NCI-H345 (cell line): ENCODE data around the gene PTPRS.

Experiments
- DNase-seq: peaks from one replicate; lab custom pipeline; 2025; lab: John Stamatoyannopoulos, UW

PTPRS gene

GRCh38 chr19:5355076-5355475 lies 14.5 kb upstream of the PTPRS start:
- no peak for DNase-seq

- no peak for DNase-seq
Observed at GRCh38 chr19:5354403-5354802, 13.8 kb upstream of the PTPRS start.

- no peak for DNase-seq
Observed at GRCh38 chr19:5352229-5352763, 11.7 kb upstream of the PTPRS start.

DNA sequence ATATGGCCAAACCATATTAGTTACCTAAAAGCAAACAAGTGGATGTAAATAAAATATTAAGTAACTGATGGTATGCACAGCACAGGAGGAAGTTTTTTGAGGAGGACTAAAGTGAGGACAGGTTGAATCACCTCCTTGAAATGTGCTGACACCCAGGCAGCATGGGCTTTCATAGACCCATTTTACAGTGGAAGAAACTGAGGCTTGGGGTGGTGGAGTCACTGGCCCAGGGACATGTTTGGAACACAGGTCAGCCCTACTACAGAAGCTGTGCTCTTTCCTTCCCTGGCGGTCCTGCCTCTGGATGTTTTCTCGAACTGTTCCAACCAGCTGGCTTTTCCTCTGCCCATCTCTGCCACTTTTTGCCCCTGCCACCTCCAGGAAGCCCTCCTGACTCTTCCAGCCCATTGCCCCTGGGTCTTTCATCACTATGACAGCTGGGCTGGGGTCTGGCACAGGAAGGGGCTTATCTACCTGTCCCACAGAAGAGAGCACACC lies 11.2 kb upstream of the PTPRS start:
- no peak for DNase-seq

GRCh38 chr19:5349041-5349440 lies 8.4 kb upstream of the PTPRS start:
- peak; percentile 16 for DNase-seq

GRCh38 chr19:5345895-5346386 lies 5.3 kb upstream of the PTPRS start:
- no peak for DNase-seq

DNA sequence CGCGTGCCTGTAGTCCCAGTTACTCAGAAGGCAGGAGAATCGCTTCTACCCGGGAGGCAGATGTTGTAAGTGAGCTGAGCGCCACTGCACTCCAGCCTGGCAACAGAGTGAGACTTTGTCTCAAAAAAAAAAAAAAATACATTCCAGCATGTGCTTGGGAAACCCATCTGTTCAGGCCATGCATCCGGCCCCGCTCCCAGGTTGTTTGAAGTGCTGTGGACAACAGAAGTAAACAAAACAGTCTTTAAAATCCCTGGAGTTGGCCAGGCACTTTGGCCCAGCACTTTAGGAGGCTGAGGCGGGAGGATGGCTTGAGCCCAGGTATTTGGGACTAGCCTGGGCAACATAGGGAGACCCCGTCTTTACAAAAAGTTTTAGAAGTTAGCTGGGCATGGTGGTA lies 3.2 kb upstream of the PTPRS start:
- no peak for DNase-seq

GRCh38 chr19:5342573-5343201 lies 2.1 kb upstream of the PTPRS start:
- DNase-seq = no peak

DNA sequence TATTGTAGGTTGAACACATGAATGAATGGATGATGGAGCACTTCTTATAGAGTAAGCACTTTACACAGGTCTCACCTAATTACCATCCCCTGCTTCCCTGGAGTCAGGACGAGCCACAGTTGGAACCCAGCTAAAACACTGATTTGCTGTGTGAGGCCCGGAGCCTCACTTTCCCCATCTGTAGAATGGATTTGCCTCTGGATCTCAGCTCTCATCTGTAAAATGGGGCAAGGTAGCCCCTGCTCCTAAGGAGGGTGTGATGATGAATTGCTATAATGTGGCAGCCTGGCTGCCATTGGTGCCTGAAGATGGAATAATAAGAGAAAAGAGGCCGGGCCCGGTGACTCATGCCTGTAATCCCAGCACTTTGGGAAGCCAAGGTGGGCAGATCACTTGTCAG lies 1.4 kb upstream of the PTPRS start:
- DNase-seq = no peak

DNA sequence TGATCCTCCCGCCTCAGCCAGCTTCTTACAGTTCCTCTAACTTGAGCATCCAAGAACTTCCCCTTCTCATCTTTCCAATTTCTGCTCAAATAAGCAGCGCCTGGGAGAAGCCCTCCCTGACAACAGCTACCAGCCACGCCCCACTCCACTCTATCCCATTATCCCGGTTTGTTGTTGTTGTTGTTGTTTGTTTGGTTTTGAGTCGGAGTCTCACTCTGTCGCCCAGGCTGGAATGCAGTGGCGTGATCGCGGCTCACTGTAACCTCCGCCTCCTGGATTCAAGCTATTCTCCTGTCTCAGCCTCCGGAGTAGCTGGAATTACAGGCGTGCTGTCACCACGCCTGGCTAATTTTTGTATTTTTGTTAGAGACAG lies 822 bp upstream of the PTPRS start:
- no peak for DNase-seq

GRCh38 chr19:5339950-5340636 lies 519 bp downstream of the PTPRS start:
- DNase-seq = peak; percentile 54

DNA sequence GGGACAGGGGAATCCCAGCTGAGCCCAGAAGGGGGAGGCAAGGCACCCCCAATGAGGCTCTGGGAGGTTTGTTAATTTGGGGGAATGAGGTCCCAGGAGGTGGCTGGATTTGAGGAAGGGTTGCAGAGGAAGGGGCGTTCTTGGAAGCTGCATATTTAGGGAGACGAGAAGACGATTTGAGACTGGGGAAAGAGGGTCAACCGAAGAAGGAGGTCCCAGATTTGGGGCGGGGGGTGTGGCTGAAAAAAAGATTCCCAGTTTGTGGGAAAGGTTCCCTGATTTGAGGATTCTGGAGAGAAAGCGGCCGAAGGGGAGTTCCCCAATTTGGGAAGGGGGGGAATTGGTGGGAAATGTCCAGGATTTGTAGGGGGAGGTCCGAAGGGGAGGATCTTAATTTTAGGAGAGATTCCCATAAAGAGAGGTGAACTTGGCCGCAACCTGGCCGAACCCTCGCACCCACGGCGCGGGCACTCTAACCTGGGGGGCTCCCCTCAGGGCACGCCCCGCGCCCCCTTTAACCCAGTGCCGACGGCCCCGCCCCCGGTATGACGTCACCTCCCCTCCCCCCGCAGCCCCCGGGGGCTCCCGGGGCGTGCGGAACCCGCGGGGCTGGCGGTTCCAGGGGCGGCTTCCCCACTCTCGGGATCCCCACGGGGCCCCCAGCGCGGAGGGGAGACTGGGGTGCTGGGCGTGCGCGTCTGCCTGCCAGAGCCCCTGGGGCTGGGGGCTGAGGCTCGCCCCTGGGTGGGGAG lies 1.2 kb downstream of the PTPRS start:
- DNase-seq = no peak

DNA sequence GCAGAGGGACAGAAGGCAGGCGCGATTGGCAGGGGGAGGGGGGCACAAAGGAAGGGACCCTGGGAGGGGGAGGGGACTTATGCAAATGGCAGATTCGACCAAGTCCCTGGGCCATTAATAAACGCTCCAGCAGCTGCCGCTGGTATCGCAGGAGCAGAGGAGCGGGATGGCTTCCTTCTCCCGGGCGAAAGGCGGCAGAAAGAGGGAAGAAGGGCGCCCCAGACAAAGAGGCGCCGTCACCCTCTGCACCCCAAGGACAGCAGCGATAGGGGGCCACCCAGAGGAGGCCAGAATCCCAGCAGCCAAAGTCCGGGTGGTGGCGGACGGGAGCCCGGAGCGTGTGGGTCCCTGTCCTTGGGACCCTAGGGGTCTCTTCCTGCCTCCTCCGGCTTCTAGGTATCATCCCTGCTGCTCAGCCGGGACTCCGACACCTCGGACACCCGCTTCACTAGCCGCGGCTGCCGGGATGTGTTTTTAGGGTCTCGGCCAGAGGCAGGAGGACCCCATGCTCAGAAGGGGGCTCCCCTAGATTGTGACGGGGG lies 1.9 kb downstream of the PTPRS start:
- no peak for DNase-seq

DNA sequence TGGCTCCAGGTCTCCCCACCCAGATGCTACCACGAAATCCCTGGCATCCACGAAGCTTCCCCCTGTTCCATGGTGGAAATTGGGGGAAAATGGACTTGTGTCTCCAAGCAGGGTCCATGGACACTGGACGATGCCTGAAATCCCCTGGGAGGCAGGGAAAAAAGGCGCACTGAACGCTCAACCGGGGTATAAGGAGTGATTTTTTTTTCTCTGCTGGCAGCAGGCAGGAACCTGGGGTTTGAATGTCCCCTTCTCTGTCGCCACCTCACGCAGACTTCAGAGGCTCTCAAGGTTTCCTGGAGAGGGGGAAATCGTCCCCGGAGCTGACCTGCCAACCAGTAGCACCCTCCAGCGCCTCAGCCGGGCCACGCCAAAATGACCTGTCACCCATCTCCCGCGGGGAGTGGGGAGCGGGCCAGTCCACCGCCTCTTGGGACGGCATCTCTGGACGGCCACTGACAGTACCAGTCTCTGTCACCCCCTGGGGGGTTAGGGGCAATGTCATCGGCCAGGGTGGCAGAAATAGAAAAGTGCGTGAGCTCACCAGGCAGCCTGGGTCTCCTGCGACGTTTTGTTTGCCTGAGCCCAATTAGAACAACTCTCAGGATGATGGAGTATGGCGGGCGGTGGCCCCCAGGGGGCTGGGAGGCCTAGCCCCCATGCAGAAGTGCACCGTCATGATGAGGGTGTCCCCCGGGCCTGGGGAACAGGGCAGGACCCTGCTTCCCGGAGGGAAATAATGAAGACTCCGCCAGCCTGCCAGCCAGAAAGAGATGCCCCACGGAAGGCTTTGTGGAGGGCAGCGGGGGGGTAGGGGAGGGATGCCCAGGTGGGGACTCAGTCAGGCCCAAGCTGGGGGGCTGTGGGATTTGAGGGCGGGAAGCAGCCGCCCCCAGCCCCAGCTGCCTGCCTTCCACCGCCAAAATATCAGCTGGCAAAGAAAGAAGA lies 2.6 kb downstream of the PTPRS start:
- no peak for DNase-seq

DNA sequence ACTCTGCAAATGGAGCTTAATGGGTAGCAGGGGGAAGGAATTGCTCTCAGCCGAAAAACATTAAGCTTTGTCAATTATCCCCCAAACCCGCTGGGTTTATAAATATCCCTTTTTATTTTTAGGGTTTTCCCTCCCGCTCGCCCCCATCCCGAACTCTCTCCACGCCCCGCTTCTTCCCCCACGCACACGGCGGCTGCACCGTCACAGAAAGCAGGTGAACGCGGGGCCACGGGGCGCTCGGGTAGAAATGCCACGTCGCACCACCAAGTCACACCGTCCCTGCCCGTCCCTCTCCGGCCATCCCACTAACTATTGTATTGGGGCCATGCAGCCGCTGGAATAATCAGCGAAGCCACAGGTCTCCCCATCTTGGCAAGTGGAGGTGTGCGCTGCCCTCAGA lies 3.5 kb downstream of the PTPRS start:
- no peak for DNase-seq

- no peak for DNase-seq
Observed at GRCh38 chr19:5336195-5336965, 4.2 kb downstream of the PTPRS start.

GRCh38 chr19:5335593-5335992 lies 5.0 kb downstream of the PTPRS start:
- DNase-seq = no peak

DNA sequence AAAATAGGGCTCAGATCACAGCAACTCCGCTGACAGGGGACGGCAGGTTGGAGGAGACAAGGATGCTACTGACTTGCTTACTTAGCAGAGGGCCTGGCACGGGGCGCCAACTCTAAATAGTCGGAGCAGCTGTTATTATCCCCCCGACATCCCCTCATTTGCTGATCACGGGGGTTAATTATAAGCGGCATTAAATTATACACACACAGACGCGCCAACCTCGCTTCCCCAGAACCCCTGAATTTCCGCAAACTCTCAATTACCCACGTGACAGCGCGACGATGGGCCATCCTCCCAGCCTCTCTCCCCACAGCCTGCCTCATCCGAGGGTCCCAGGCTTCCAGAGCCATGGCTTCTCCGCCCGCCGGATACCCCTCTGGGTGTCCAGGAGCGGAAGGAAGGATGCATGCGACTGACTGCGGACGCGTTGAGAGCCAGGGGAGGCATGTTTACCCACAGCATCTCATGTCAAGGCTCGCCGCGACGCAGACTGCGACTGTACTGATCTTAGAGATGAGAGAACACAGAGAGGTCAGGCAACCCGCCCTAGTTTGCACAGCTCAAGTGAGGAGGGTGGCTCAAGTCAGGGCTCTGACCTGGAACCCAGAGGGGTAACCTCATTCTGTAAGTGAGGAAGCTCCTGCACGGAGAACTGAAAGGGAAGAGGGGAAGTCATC lies 5.7 kb downstream of the PTPRS start:
- no peak for DNase-seq

- no peak for DNase-seq
Observed at GRCh38 chr19:5334366-5334739, 6.3 kb downstream of the PTPRS start.
